GM19372 (cell line): ENCODE results near the gene KLHL35.
"Not testable (repeated sequence)": the region's sequence is repeated elsewhere in the genome, so short reads cannot be mapped to it uniquely, and the experiment has no call there.

ENCODE experiments used
- ATAC-seq: cut with Tn5 transposase; IDR thresholded peaks from one replicate; pipeline ENCODE4 v1.9.1; 2021; ENCODE audit warnings: mild to moderate bottlenecking, low read depth, moderate library complexity; ENCODE audit not compliant: unreplicated experiment

KLHL35 gene

GRCh38 chr11:75427181-75427580, 5.8 kb downstream of the KLHL35 start:
- no peak for ATAC-seq

GRCh38 chr11:75426720-75427086, 6.3 kb downstream of the KLHL35 start:
- ATAC-seq: no peak

GRCh38 chr11:75425422-75425821, 7.6 kb downstream of the KLHL35 start:
- ATAC-seq: no peak

DNA sequence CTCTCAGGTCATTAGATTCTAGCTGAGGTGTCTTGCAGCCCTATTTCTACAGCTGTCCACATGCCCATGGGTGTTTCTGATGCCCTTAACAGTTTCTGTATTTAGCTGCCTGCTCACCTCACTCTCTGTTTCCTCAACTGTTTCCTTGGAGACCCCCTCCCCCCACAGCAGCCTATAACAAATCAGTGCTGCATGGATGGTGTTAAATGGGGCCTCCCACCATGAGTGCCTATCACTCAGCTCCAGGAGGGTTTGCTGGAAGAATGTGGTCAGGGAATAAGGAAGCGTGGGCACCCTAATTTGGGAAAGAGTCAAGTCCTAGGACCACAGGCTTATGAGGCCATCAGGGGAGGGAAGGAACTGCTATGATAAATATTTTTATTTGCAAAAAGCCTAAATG, 8.6 kb downstream of the KLHL35 start:
- no peak for ATAC-seq

DNA sequence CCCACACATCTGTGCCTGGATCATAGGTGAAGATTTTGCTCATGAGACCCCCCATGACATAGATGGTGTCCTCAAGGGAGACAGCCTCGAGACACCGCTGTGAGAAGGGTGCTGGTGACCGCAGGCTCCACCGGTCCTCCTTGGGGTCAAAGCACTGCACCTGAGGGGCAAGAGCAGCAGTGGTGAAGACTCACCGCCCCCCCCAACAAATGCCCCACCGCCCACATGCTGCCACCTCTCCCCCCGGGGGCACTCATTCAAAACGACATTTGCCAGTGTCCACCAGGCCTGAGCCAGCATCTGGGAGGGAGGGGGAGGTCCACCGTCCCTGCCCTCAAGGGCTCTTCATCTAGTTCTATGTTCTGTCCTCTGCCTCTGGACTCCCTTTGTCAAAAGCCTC, 9.3 kb downstream of the KLHL35 start:
- ATAC-seq: no peak

- no peak for ATAC-seq
Observed at GRCh38 chr11:75422248-75423231, 10.5 kb downstream of the KLHL35 start.

DNA sequence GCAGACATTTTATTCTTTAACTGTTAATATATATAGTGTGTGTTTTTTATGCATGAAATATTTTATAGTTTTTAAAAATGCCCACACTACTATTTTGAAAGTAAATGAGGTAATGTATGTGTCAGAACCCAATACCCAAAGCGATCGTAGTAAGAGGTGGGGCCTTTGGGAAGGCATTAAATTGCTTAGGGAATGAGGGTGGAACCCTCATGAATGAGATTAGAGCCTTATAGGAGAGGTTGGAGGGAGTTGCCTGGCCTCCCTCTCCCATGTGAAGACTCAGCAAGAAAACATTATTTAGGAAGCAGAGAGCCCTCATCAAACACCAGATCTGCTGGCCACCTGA, 11.1 kb downstream of the KLHL35 start:
- ATAC-seq: no peak

DNA sequence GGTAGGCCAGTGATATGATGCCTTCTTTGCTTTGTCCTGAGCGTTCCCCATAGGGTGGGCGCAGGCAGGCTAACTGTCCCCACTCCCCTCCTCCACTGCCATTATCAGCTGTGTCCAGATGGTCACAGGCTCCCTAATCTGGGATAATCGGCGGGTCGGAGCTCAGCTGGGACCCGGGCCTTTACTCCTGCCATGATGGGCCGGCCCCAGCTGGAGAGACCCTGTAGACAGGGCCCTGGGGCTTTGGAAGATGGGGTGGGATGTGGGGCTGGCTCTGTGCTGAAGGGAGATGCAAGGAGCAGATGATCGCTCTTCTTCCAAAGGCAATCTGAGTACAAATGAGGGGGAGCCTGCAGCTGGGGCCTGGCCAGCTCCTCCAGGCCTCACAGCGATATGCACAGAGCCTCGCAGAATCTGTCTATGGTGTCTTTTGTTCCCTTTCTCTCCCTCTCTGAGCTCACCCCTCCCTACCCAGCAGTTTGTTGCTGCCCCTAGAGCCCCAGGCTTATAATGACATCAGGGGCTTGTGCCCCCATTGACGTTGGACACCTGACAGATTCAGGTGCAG, 11.9 kb downstream of the KLHL35 start:
- no peak for ATAC-seq

DNA sequence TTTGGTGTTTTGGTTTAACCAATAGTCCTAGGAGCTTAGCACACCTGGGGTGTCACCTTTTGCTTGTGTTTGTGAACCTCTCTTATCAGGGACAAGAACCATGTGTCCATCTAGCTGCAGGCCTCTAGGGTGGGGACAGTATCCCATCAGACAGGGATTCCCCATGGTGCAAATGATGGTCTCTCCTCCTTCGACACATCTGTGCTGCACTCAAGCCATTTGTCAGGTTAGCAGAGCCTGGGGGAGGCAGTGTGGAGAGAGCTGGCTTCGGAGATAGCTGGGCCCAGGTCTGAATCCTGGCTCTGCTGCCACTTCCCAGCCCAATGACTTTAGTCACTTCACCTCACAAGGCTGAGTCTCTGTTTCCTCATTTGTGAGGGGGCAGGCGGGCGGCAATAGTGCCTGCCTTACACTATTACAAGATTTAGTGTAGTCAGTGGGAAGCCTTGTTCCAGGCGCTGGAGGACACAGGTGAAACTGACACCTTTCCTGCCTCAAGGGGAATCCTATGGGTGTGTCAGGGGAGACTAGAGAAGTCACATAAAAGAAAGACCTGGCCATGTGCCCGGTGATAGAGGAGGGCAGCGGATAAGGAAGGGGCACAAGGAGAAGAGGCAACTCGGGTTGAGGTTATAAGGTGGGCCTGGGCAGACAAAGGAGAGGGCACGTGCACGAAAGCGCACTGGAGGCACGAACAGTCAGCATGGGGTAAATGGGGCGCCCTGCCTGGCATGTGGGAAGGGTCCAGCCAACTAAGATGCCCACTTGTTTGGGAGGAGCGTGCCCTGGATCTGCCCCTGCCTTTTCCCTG, 12.6 kb downstream of the KLHL35 start:
- no peak for ATAC-seq

GRCh38 chr11:75413864-75414263, 19.1 kb downstream of the KLHL35 start:
- ATAC-seq: no peak

DNA sequence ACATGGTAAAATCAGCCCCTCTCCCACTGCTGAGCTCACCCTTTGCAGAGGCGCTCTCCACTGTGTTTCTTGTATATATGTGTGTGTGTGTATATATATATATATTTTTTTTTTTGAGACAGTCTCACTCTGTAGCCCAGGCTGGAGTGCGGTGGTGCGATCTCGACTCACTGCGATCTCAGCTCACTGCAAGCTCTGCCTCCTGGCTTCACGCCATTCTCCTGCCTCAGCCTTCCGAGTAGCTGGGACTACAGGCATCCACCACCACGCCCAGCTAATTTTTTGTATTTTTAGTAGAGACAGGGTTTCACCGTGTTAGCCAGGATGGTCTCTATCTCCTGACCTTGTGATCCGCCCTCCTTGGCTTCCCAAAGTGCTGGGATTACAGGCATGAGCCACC, 19.9 kb downstream of the KLHL35 start:
- ATAC-seq: not testable (repeated sequence)

DNA sequence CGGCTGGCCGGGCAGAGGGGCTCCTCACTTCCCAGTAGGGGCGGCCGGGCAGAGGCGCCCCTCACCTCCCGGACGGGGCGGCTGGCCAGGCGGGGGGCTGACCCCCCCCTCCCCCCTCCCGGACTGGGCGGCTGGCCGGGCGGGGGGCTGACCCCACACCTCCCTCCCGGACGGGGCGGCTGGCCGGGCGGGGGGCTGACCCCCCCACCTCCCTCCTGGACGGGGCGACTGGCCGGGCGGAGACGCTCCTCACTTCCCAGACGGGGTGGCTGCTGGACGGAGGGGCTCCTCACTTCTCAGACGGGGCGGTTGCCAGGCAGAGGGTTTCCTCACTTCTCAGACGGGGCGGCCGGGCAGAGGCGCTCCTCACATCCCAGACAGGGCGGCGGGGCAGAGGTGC, 23.0 kb downstream of the KLHL35 start:
- ATAC-seq: not testable (repeated sequence)

- ATAC-seq: no peak
Observed at GRCh38 chr11:75408957-75409219, 24.1 kb downstream of the KLHL35 start.

DNA sequence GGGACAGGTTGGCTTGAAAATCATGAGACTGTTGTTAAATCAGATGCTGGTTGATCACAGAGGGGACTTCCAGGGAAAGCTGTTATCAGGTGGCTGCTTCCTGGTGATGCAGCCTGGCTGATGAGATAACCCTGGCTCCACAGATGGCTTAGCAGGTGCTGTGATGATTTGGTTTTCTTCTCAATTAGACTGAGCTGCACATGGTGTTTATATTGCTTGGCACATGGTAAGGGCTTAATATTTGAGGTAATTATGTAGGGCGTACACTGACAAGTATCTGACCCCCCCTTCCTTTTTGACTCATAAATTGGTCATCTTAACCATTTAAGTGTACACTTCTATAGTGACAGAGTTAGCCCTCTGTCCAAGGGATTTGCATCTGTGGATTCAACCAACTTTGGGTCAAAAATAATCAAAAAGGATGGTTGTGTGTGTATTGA, 26.6 kb downstream of the KLHL35 start:
- no peak for ATAC-seq

- no peak for ATAC-seq
Observed at GRCh38 chr11:75403983-75404658, 28.9 kb downstream of the KLHL35 start.

DNA sequence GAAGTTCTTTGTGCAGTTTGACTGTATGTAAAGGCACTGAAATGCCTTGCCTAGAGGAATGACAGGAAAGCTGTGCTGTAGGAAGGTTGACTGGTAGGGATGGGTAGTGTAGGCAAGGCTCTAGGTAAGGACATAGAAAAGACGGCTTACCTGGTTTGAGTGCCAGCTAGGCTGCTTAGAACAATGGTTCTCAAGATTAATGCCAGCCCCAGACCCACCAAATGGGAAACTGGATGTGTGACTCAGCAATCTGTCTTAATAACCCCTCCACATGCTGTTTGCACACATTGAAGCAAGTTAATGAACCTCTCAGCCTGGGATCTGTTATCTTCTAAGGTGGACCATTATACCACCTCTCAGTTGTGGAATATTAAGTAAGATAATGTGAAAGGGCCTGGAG, 30.0 kb downstream of the KLHL35 start:
- no peak for ATAC-seq

DNA sequence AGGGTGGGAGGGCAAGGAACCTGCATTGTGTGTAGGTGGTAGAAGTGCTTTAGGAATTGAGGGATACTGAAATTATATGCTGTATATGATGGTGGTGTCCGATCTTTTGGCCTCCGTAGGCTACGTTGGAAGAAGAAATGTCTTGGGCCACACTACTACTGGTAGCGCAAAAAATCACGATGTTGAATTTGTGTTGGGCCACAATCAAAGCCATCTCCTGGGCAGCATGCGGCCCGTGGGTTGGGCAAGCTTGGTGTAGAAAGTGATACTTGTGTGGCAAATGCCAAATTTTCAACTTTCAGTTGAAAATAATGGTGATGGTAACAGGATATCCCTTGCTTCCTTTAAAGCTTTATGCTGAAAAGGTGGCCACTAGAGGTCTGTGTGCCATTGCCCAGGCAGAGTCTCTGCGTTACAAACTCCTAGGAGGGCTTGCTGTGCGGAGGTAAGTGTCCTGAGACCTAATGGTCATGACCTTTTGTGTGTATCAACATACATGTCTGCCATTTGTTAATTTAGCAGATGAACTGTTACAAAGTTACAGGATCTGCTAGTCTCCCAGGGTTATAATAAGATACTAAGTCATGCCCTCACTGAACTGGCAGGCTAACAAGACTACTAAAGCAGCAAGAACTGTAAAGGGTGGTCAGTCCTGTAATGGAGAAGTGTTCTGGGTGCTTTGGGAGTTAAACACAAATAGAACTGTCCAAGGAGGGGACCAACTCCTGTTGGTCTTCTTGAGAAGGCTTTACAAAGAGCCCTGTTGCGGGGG, 30.8 kb downstream of the KLHL35 start:
- ATAC-seq: no peak

GRCh38 chr11:75400146-75400865, 32.7 kb downstream of the KLHL35 start:
- no peak for ATAC-seq

GRCh38 chr11:75399344-75400145, 33.5 kb downstream of the KLHL35 start, which contains the start of gene RPS3:
Gene RPS3, plus strand, starts transcription at chr11:75399518. Its CDS starts 30 bp downstream, at chr11:75399548.
- peak; percentile 92 for ATAC-seq
